GM12878 (cell line): ENCODE results near the gene ALDH6A1. TPM values are rescaled to one million over a fixed set of nuclear protein-coding genes. Genes with fewer than 3 reads are reported as not detected.

Experiments
- ATAC-seq: fragments of 200-7000 bp; cut with Tn5 transposase; 3 replicates; pipeline ENCODE4 v1.9.1; 2020; ENCODE audit warnings: mild to moderate bottlenecking, moderate library complexity
- BruUV-seq: library from RNA; stranded (reverse); fragments of 400-500 nt; replicated peaks from 2 replicates; lab custom pipeline; 2021; lab: Mats Ljungman, UMichigan
- CTCF ChIA-PET: fragments of 300-600 bp; sonication (Branson Sonifier 250); formaldehyde crosslinking; extraction: SDS; loops from one replicate; lab custom pipeline; 2021; ENCODE audit warnings: inconsistent platforms; lab: Yijun Ruan, JAX
- POLR2A ChIA-PET: fragments of 350-600 bp; formaldehyde crosslinking; extraction: SDS; loops from one replicate; lab custom pipeline; 2021; ENCODE audit warnings: inconsistent platforms; lab: Charles Lee
- RAD21 ChIA-PET: fragments of 300-600 bp; sonication (Branson Sonifier 250); formaldehyde crosslinking; loops from one replicate; lab custom pipeline; 2023; ENCODE audit warnings: antibody characterized with exemption; ENCODE audit not compliant: unreplicated experiment; lab: Charles Lee
- SMC1A ChIA-PET: fragments of 300-600 bp; sonication (Branson Sonifier 250); formaldehyde crosslinking; loops from one replicate; lab custom pipeline; 2023; ENCODE audit not compliant: unreplicated experiment, uncharacterized antibody; lab: Charles Lee
- DNase-seq: peaks from one replicate; pipeline ENCODE4 v3.0.0-alpha.2; 2011; ENCODE audit warnings: low read depth, low spot score
- FAIRE-seq: peaks from 3 replicates; lab custom pipeline; 2011; peaks lifted over from hg19 to GRCh38; lab: Jason Lieb, UNC
- H2AFZ ChIP-seq: 2 replicates; pipeline ENCODE4 v1.6.0; 2011; ENCODE audit warnings: low read depth, low read length, control low read depth; ENCODE audit not compliant: control insufficient read depth
- H3K27ac ChIP-seq: 2 replicates; pipeline ENCODE4 v1.5.1; 2011; ENCODE audit warnings: control low read depth; ENCODE audit not compliant: control insufficient read depth, insufficient read depth
- H3K27me3 ChIP-seq, 2 experiments: replicated peaks in 1 of 2; 2 replicates each; pipeline versions ENCODE4 v1.6.0 to v1.6.1; 2011; ENCODE audit warnings: low read length in 1 of 2; ENCODE audit not compliant: control insufficient read depth in 2 of 2, insufficient read depth in 2 of 2
- H3K36me3 ChIP-seq, 2 experiments: 2 replicates each; pipeline ENCODE4 v1.5.1; 2011; ENCODE audit warnings: low read length in 1 of 2; ENCODE audit not compliant: control insufficient read depth in 2 of 2, insufficient read depth in 2 of 2
- H3K4me1 ChIP-seq: 2 replicates; pipeline ENCODE4 v1.6.1; 2011; ENCODE audit warnings: mild to moderate bottlenecking, low read length, moderate library complexity, mixed read lengths; ENCODE audit not compliant: control insufficient read depth, insufficient read depth
- H3K4me2 ChIP-seq: 2 replicates; pipeline ENCODE4 v1.6.0; 2011; ENCODE audit warnings: control low read depth; ENCODE audit not compliant: control insufficient read depth, insufficient read depth
- H3K4me3 ChIP-seq: fragments of 200-600 bp; sonication (generic); 2 replicates; pipeline ENCODE4 v1.5.1; 2016
- H3K79me2 ChIP-seq: 2 replicates; pipeline ENCODE4 v1.6.0; 2011; ENCODE audit warnings: low read length; ENCODE audit not compliant: control insufficient read depth, insufficient read depth
- H3K9ac ChIP-seq: 2 replicates; pipeline ENCODE4 v1.8.0; 2011; ENCODE audit warnings: low read length, control low read depth, mixed read lengths; ENCODE audit not compliant: control insufficient read depth, insufficient read depth
- H3K9me3 ChIP-seq: replicated peaks from 3 replicates; pipeline ENCODE4 v1.5.1; 2011; ENCODE audit warnings: mild to moderate bottlenecking, low read length; ENCODE audit not compliant: control insufficient read depth, insufficient read depth
- H4K20me1 ChIP-seq: 2 replicates; pipeline ENCODE4 v1.6.0; 2011; ENCODE audit not compliant: control insufficient read depth, insufficient read depth
- ASH2L ChIP-seq: fragments of 300-600, 200-600 bp; sonication (generic); IDR thresholded peaks from 2 replicates; pipeline ENCODE4 v1.6.1; 2017; ENCODE audit warnings: low read depth, mild to moderate bottlenecking, borderline replicate concordance
- BHLHE40 ChIP-seq, 2 experiments: fragments of 450-650 bp in 1 of 2; IDR thresholded peaks; 2 replicates each; pipeline ENCODE4 v1.6.1; 2011 to 2017; ENCODE audit warnings: low read depth in 2 of 2, borderline replicate concordance in 1 of 2, improper control_type of control experiment in 1 of 2, low read length in 1 of 2, mild to moderate bottlenecking in 1 of 2
- CHD1 ChIP-seq: IDR thresholded peaks from 2 replicates; pipeline ENCODE4 v1.6.1; 2012; ENCODE audit warnings: low read depth, low read length, improper control_type of control experiment
- ETV6 ChIP-seq, 2 experiments: fragments of 450-650 bp in 1 of 2; IDR thresholded peaks in 1 of 2; conservative IDR thresholded peaks in 1 of 2; 2 replicates each; pipeline ENCODE4 v1.6.1; 2014; ENCODE audit warnings: antibody characterized with exemption in 1 of 2, borderline replicate concordance in 1 of 2, low read depth in 1 of 2, mild to moderate bottlenecking in 1 of 2, moderate library complexity in 1 of 2
- HDAC6 ChIP-seq: fragments of 200-600 bp; sonication (generic); IDR thresholded peaks from one replicate; pipeline ENCODE4 v1.8.0; 2017; ENCODE audit warnings: antibody characterized with exemption; ENCODE audit not compliant: unreplicated experiment
- KAT2A ChIP-seq: conservative IDR thresholded peaks from 2 replicates; pipeline ENCODE4 v1.6.1; 2011; ENCODE audit warnings: low read depth, low read length; ENCODE audit not compliant: control insufficient read depth
- KLF5 ChIP-seq: fragments of 450-650 bp; IDR thresholded peaks from 2 replicates; pipeline ENCODE4 v1.6.1; 2014; ENCODE audit warnings: mild to moderate bottlenecking; ENCODE audit not compliant: partially characterized antibody
- NFYA ChIP-seq: IDR thresholded peaks from 2 replicates; pipeline ENCODE4 v1.6.1; 2011; ENCODE audit warnings: low read depth, mild to moderate bottlenecking, low read length, improper control_type of control experiment, borderline replicate concordance
- RAD21 ChIP-seq: IDR thresholded peaks from 2 replicates; pipeline ENCODE4 v1.6.1; 2011; ENCODE audit warnings: mild to moderate bottlenecking, low read depth, low read length, moderate library complexity; ENCODE audit not compliant: insufficient read depth
- RAD51 ChIP-seq: fragments of 450-650 bp; IDR thresholded peaks from 2 replicates; pipeline ENCODE4 v1.6.1; 2016; ENCODE audit warnings: moderate library complexity, mild to moderate bottlenecking, inconsistent platforms
- TBL1XR1 ChIP-seq: IDR thresholded peaks from 2 replicates; pipeline ENCODE4 v1.6.1; 2012; ENCODE audit warnings: low read depth, low read length, improper control_type of control experiment
- ZBED1 ChIP-seq: IDR thresholded peaks from 2 replicates; pipeline ENCODE4 v1.6.1; 2016; ENCODE audit warnings: borderline replicate concordance
- ZNF207 ChIP-seq: fragments of 450-650 bp; IDR thresholded peaks from 2 replicates; pipeline ENCODE4 v1.6.1; 2014; ENCODE audit warnings: antibody characterized with exemption, mild to moderate bottlenecking, borderline replicate concordance
- ZNF217 ChIP-seq: fragments of 450-650 bp; IDR thresholded peaks from 2 replicates; pipeline ENCODE4 v1.6.1; 2017; ENCODE audit warnings: antibody characterized with exemption, mild to moderate bottlenecking
- ZNF384 ChIP-seq: IDR thresholded peaks from 2 replicates; pipeline ENCODE4 v1.6.1; 2012; ENCODE audit warnings: low read depth, mild to moderate bottlenecking, low read length, improper control_type of control experiment, borderline replicate concordance
- WGBS: methylation state at CpG from one replicate; pipeline ENCODE4 v1.1.6; 2016; ENCODE audit warnings: low lambda C conversion rate; ENCODE audit not compliant: insufficient replicate concordance, insufficient coverage; ENCODE audit errors: missing lambda C conversion rate; 5-methylcytosine and 5-hydroxymethylcytosine counted together
- in situ Hi-C: fragments of 300-500 bp; cut with MboI; formaldehyde crosslinking; loops from 9 replicates; pipeline ENCODE4 v1.14.3; 2018; ENCODE audit warnings: mixed read lengths
- intact Hi-C: fragments of 100-400 bp; cut with micrococcal nuclease; formaldehyde crosslinking; loops from one replicate; pipeline ENCODE4 v1.14.2; 2022; ENCODE audit not compliant: unreplicated experiment
- polyA plus RNA-seq, 11 experiments: library from polyadenylated mRNA; depleted of rRNA in 4 of 11; unstranded in 6 of 11; stranded (reverse) in 5 of 11; fragments of >200 nt; fragmentation: Nextera tagmentation in 4 of 11; fragmentation: Illumina TruSeq in 1 of 11; extraction: Ambion mirVana in 4 of 11; extraction: Trizol in 1 of 11; gene quantifications; 1 replicate in 1 of 11; 2 replicates in 10 of 11; pipeline versions ENCODE4 v1.2.1 to v1.2.3, GENCODE V29; 2011 to 2016; ENCODE audit warnings: inconsistent platforms in 2 of 11, missing spikeins in 2 of 11, low read depth in 1 of 11
- total RNA-seq, 4 experiments: library from RNA; depleted of rRNA in 3 of 4; stranded (reverse); fragments of >200 nt in 3 of 4; fragmentation: Illumina TruSeq in 1 of 4; extraction: Trizol in 1 of 4; gene quantifications; 2 replicates each; pipeline versions ENCODE4 v1.2.1 to v1.2.3, GENCODE V29; 2013 to 2021
- TF ChIP-seq, protein P1 (sequence below): fragments of 450-650 bp; IDR thresholded peaks from 2 replicates; pipeline ENCODE4 v1.6.1; 2017; ENCODE audit warnings: mild to moderate bottlenecking, moderate library complexity
- TF ChIP-seq, protein P2 (sequence below): fragments of 450-650 bp; IDR thresholded peaks from 2 replicates; pipeline ENCODE4 v1.6.1; 2017; ENCODE audit warnings: mild to moderate bottlenecking, low read depth, inconsistent platforms; ENCODE audit not compliant: poor library complexity, severe bottlenecking

The ALDH6A1 gene
- total and polyA plus RNA-seq, 10 of the 15 experiments (the other 5 are each of a cell fraction or from before 2014, with no cell fraction given) = 6.3 to 23.4 (median 9.8) TPM

GRCh38 chr14:74029136-74029535, 55.1 kb downstream of the ALDH6A1 start:
- Histone ChIP-seq H3K9me3 (no peaks in the 10 kb centered on the region), H3K27ac (no peak overlapping the region), H3K79me2 (no peaks in the 10 kb centered on the region), H3K9ac (no peak overlapping the region), H3K4me2 (no peak overlapping the region), H3K27me3 (no peaks in the 10 kb centered on the region), H3K36me3 (no peaks in the 10 kb centered on the region), H3K4me3 (no peak overlapping the region), H4K20me1 (no peaks in the 10 kb centered on the region), H2AFZ (no peak overlapping the region), H3K4me1 (no peaks in the 10 kb centered on the region)
- no TSS peak for BruUV-seq
- WGBS = 78% methylated on average over 3 of the region's 3 CpGs
- intact Hi-C loops = no loop called here
- in situ Hi-C loops = loop anchor here (25.0 kb wide), 1 partner anchor 292 kb away; no protein-coding TSS in a partner anchor
- ChIA-PET RAD21 (interaction anchor here (0.6 kb wide), 1 partner anchor 49 kb away, joined by 3 read pairs; no protein-coding TSS in a partner anchor), SMC1A (no interaction called here), POLR2A (no interaction called here), CTCF (no interaction called here)
- no peak for DNase-seq
- no peak for FAIRE-seq
- TF ChIP-seq ZBED1 (no peak), ASH2L (no peak), KAT2A (no peak), ZNF217 (no peak), HDAC6 (no peak), ETV6 (conservative IDR thresholded peaks at IDR 0.05 in 1 of 2, IDR thresholded peaks at IDR 0.05 in 1 of 2; ENCODE audit: borderline replicate concordance in 1 of 2, low read depth in 1 of 2) (no peak), RAD21 (no peak), ZNF207 (no peak), NFYA (no peak), RAD51 (no peak), KLF5 (no peak), ZNF384 (no peak), TBL1XR1 (no peak), CHD1 (no peak), BHLHE40 (IDR thresholded peaks at IDR 0.05; ENCODE audit: borderline replicate concordance in 1 of 2, low read depth in 2 of 2, low read length in 1 of 2) (no peak)
- TF ChIP-seq, protein P1, sequence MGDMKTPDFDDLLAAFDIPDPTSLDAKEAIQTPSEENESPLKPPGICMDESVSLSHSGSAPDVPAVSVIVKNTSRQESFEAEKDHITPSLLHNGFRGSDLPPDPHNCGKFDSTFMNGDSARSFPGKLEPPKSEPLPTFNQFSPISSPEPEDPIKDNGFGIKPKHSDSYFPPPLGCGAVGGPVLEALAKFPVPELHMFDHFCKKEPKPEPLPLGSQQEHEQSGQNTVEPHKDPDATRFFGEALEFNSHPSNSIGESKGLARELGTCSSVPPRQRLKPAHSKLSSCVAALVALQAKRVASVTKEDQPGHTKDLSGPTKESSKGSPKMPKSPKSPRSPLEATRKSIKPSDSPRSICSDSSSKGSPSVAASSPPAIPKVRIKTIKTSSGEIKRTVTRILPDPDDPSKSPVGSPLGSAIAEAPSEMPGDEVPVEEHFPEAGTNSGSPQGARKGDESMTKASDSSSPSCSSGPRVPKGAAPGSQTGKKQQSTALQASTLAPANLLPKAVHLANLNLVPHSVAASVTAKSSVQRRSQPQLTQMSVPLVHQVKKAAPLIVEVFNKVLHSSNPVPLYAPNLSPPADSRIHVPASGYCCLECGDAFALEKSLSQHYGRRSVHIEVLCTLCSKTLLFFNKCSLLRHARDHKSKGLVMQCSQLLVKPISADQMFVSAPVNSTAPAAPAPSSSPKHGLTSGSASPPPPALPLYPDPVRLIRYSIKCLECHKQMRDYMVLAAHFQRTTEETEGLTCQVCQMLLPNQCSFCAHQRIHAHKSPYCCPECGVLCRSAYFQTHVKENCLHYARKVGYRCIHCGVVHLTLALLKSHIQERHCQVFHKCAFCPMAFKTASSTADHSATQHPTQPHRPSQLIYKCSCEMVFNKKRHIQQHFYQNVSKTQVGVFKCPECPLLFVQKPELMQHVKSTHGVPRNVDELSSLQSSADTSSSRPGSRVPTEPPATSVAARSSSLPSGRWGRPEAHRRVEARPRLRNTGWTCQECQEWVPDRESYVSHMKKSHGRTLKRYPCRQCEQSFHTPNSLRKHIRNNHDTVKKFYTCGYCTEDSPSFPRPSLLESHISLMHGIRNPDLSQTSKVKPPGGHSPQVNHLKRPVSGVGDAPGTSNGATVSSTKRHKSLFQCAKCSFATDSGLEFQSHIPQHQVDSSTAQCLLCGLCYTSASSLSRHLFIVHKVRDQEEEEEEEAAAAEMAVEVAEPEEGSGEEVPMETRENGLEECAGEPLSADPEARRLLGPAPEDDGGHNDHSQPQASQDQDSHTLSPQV = no peak
- TF ChIP-seq, protein P2, sequence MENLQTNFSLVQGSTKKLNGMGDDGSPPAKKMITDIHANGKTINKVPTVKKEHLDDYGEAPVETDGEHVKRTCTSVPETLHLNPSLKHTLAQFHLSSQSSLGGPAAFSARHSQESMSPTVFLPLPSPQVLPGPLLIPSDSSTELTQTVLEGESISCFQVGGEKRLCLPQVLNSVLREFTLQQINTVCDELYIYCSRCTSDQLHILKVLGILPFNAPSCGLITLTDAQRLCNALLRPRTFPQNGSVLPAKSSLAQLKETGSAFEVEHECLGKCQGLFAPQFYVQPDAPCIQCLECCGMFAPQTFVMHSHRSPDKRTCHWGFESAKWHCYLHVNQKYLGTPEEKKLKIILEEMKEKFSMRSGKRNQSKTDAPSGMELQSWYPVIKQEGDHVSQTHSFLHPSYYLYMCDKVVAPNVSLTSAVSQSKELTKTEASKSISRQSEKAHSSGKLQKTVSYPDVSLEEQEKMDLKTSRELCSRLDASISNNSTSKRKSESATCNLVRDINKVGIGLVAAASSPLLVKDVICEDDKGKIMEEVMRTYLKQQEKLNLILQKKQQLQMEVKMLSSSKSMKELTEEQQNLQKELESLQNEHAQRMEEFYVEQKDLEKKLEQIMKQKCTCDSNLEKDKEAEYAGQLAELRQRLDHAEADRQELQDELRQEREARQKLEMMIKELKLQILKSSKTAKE = no peak
- ATAC-seq = no peak
